ENCODE measurements around the gene TSPYL6.
"Not testable (repeated sequence)": the region's sequence is repeated elsewhere in the genome, so short reads cannot be mapped to it uniquely, and the experiment has no call there.

The TSPYL6 gene

DNA sequence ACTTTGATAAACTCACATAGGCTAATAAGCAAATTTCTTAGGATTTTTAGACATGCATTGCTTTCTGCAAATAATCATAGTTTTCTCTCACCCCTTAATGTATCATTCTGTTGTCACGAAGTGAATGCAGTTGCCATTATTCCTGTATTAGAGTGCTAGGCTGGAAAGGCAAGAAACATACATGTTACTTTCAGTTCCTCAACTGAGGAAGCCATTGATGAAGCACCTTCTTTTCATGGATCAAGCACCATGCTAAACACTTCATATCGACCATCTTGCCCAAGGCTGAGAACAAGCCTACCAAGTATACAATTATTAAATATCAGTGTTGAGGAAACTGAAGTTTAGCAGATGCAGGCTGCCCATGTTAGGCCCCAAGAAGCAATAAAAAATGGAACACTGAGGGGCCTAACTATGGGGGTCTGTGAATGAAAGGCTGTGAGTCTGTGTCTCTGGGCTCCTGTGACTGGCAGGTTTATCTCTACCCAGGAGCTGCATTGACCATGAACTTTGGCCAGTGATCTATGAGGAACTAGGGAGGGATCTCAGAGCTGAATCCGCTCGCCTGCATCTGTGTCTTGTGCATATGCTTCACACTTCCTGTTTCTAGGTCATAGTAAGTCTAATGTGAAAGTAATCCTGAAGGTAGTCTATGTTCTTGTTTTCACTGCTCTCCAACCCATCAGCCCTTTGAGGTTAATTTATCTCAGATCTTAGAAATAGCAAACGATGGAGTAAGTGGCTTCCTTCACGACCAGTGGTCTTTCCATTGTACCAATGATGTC is 16.0 kb upstream of the TSPYL6 start:
- Histone ChIP-seq H3K27me3 (ENCODE audit: control insufficient read depth, insufficient read depth, low read length) (no peaks in the 10 kb centered on the region), H3K27ac (ENCODE audit: low read depth, low read length) (no peak overlapping the region), H3K36me3 (ENCODE audit: control insufficient read depth, insufficient read depth, low read length) (no peaks in the 10 kb centered on the region), H3K9ac (ENCODE audit: low read length) (no peak overlapping the region), H3K4me1 (ENCODE audit: control insufficient read depth, insufficient read depth, low read length) (no peaks in the 10 kb centered on the region), H3K4me3 (ENCODE audit: low read length) (no peak overlapping the region)

DNA sequence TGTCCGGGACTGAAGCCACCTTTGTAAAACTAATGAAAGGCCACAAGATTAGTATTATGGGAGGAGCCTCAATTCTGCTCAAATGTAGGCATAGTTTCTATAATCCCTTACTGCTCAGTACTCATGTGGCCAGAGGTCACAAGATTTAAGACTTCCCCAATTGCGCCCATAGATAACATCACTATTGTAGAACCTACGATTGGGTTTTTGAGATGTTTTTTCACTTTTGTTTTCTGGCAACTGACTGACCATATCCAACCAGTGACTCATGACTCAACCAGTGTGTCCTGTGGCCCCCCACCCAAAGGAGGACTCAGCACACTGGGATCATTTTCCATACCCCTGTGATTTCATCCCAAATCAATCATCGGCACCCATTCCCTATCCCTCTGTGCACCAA is 15.2 kb upstream of the TSPYL6 start:
- no peaks in the 10 kb centered on the region for H3K4me1 ChIP-seq (ENCODE audit: control insufficient read depth, insufficient read depth, low read length)

DNA sequence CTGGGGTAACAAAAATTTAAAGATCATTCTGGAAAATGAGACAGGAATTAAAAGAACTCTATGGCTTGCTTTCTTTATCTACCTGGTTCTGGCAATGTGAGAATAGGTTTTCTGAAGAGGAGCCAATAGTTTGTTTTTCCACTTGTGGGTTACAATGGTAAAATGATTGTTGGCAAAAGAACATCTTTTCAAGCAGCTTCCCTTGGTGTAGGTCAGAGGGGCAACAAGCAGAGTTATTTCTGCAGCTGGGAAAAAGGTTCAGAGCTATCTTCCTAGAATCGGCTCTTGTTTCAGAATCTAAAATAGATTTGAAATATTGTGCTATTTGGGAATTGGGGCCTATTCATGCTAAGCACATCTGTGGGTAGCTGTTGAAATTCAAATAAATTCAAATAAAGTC is 11.5 kb upstream of the TSPYL6 start:
- Histone ChIP-seq H3K27me3 (ENCODE audit: control insufficient read depth, insufficient read depth, low read length) (no peaks in the 10 kb centered on the region), H3K27ac (ENCODE audit: low read depth, low read length) (no peak overlapping the region), H3K9ac (ENCODE audit: low read length) (no peak overlapping the region), H3K36me3 (ENCODE audit: control insufficient read depth, insufficient read depth, low read length) (no peaks in the 10 kb centered on the region), H3K4me3 (ENCODE audit: low read length) (no peak overlapping the region), H3K4me1 (ENCODE audit: control insufficient read depth, insufficient read depth, low read length) (no peaks in the 10 kb centered on the region)

More for the DNA sequence above, 15.2 kb upstream of the TSPYL6 start:
- no peak overlapping the region for H3K27ac ChIP-seq (ENCODE audit: low read depth, low read length)
- no peaks in the 10 kb centered on the region for H3K27me3 ChIP-seq (ENCODE audit: control insufficient read depth, insufficient read depth, low read length)
- H3K4me3 ChIP-seq (ENCODE audit: low read length): no peak overlapping the region
- no peak overlapping the region for H3K9ac ChIP-seq (ENCODE audit: low read length)
- H3K36me3 ChIP-seq (ENCODE audit: control insufficient read depth, insufficient read depth, low read length): no peaks in the 10 kb centered on the region

DNA sequence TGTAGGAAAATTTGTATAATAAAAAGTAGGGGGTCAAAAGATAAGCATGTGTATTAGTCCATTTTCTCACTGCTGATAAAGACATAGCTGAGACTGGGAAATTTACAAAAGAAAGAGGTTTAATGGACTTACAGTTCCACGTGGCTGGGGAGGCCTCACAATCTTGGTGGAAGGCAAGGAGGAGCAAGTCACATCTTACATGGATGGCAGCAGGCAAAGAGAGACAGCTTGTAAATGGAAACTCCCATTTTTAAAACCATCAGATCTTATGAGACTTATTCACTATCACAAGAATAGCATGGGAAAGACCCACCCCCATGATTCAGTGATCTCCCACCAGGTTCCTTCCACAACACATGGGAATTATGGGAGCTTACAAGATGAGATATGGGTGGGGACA is 9.1 kb upstream of the TSPYL6 start:
- H3K36me3 ChIP-seq (ENCODE audit: control insufficient read depth, insufficient read depth, low read length); H3K9ac ChIP-seq (ENCODE audit: low read length); H3K4me1 ChIP-seq (ENCODE audit: control insufficient read depth, insufficient read depth, low read length); H3K4me3 ChIP-seq (ENCODE audit: low read length); H3K27me3 ChIP-seq (ENCODE audit: control insufficient read depth, insufficient read depth, low read length); H3K27ac ChIP-seq (ENCODE audit: low read depth, low read length): not testable (repeated sequence)

DNA sequence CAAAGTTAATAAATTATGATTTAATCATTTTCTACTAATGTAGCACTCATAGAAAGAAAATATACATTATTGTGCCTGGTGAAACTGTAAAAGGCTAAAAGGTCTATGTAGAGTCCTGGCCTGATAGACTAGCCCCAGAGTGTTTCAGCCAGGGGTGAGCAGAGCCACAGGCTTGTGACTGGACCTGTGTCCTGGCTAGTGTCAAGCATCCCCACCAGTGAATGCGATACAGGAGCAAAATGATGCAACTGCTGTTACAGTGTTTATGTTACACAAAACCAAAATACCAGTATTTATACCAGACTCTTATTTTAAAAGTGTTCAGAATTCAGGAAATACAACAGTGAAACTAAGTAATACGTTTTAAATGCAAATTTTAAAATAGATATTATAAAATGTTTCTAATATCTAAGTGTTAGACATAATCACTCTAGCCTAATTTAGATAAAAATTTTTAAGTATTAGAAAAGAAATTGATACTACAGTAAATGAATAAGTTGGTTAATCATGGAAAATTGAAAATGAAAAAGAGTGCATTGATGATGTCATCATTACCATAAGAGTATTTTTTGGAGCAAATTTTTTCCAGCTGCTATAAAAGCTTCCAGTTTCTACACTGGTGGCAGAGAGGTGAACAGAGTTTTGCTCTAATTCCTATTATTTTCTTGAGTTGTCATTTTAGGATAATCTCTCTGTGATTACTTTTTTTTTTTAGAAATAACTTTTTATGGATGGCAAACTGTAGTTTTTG is 6.2 kb upstream of the TSPYL6 start:
- Histone ChIP-seq H3K9ac (ENCODE audit: low read length) (no peak overlapping the region), H3K27me3 (ENCODE audit: control insufficient read depth, insufficient read depth, low read length) (no peaks in the 10 kb centered on the region), H3K27ac (ENCODE audit: low read depth, low read length) (no peak overlapping the region), H3K36me3 (ENCODE audit: control insufficient read depth, insufficient read depth, low read length) (no peaks in the 10 kb centered on the region), H3K4me3 (ENCODE audit: low read length) (no peak overlapping the region), H3K4me1 (ENCODE audit: control insufficient read depth, insufficient read depth, low read length) (no peaks in the 10 kb centered on the region)

DNA sequence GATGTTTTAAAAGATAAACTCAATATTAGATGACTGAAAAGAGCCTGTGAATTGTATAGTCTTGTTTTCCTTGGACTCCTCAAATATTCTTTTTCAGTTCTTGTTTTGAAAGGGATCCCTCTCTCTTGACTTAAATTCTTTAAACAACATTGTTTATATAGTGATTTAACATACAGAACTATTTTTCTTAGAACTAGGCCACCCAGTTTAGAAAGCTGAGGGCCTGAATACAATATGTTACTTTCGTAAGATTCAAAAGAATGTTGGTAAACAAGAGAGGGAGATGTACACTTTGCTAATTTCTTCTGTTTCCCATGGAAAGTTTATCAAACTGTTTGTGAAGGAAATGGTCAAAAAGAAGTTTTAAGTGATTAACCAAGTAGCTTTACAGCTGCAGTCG is 5.5 kb upstream of the TSPYL6 start:
- Histone ChIP-seq H3K27ac (ENCODE audit: low read depth, low read length) (no peak overlapping the region), H3K9ac (ENCODE audit: low read length) (no peak overlapping the region), H3K27me3 (ENCODE audit: control insufficient read depth, insufficient read depth, low read length) (no peaks in the 10 kb centered on the region), H3K4me1 (ENCODE audit: control insufficient read depth, insufficient read depth, low read length) (no peaks in the 10 kb centered on the region), H3K36me3 (ENCODE audit: control insufficient read depth, insufficient read depth, low read length) (no peaks in the 10 kb centered on the region), H3K4me3 (ENCODE audit: low read length) (no peak overlapping the region)

DNA sequence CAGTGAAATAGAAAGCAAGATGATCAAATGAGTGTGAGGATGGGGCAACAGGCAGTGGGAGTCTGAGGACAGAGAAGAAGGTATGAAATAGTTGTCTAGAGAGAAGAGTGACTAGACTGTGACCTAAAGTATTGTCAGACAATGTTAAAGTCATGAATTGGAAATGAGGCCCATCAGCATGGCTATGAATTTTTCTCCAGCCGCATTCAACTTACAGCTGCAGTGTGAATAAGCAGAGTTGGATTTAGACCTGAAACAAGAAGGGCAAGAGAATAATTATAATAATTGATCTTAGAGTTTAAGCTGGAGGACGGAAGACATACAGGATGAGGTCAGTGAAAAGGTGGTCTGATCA is 4.2 kb upstream of the TSPYL6 start:
- H3K4me3 ChIP-seq (ENCODE audit: low read length): no peak overlapping the region
- H3K27me3 ChIP-seq (ENCODE audit: control insufficient read depth, insufficient read depth, low read length): no peaks in the 10 kb centered on the region
- peaks cover 3% of the 10 kb centered on the region for H3K36me3 ChIP-seq (ENCODE audit: control insufficient read depth, insufficient read depth, low read length)
- H3K27ac ChIP-seq (ENCODE audit: low read depth, low read length): no peak overlapping the region
- H3K4me1 ChIP-seq (ENCODE audit: control insufficient read depth, insufficient read depth, low read length): no peaks in the 10 kb centered on the region
- no peak overlapping the region for H3K9ac ChIP-seq (ENCODE audit: low read length)

DNA sequence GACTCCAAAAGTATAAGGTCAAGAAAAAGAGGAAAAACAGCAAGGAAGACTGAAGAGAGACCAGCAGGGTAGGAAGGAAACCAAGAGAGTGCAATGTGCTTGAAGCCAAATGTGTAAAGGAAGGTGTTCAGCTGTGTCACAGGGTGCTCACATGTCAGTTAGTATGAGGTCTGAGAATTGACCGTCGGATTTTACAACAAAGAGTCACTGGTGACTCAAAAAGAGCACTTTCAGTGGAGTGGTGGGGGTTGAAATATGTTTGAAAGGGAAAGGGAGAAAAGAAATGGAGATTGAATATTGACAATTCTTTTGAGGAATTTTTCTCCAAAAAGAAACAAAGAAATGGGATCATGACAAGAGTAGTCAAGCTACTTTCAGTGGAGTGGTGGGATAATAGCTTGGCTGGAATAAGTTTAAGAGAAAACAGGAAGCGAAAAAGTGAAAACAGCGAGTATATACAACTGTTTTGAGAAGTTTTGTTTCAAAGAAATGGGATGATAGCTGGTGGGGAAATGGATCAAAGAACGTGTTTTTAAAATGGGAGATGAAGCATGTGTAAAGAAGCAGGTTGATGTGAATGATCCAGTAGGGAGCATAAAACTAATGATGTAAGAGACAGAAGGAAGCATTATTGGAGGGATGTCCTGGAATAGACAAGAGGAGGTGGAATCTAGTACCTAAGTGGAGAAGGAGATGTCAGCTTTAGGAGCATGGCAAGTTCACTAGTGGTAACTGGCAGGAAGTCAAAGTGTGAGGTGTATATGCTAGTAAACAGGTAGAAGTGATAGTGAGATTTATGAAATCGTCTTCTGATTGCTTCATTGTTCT is 3.6 kb upstream of the TSPYL6 start:
- Histone ChIP-seq H3K36me3 (ENCODE audit: control insufficient read depth, insufficient read depth, low read length) (peaks cover 3% of the 10 kb centered on the region), H3K27me3 (ENCODE audit: control insufficient read depth, insufficient read depth, low read length) (no peaks in the 10 kb centered on the region), H3K9ac (ENCODE audit: low read length) (no peak overlapping the region), H3K4me1 (ENCODE audit: control insufficient read depth, insufficient read depth, low read length) (no peaks in the 10 kb centered on the region), H3K27ac (ENCODE audit: low read depth, low read length) (no peak overlapping the region), H3K4me3 (ENCODE audit: low read length) (no peak overlapping the region)

DNA sequence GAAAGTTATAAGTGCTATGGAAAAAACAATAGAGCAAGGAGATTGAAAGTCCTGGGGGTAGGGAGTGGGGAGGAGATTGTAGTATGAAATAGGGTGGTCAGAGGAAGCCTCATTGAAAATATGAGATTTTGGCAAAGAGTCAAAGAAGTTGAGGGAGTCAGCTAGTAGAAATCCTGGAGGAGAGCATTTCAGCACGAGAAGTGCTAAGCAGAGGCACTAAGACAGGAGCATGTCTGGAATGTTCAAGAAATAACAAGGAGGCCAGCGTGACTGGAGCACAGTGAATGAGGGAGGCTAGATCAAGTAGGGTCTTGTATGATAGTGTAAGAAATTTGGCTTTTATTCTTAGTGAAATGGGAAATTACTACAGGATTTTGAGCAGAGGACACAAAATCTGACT is 2.1 kb upstream of the TSPYL6 start:
- H3K27me3 ChIP-seq (ENCODE audit: control insufficient read depth, insufficient read depth, low read length): no peaks in the 10 kb centered on the region
- no peak overlapping the region for H3K4me3 ChIP-seq (ENCODE audit: low read length)
- peaks cover 3% of the 10 kb centered on the region for H3K36me3 ChIP-seq (ENCODE audit: control insufficient read depth, insufficient read depth, low read length)
- H3K4me1 ChIP-seq (ENCODE audit: control insufficient read depth, insufficient read depth, low read length): no peaks in the 10 kb centered on the region
- H3K27ac ChIP-seq (ENCODE audit: low read depth, low read length): no peak overlapping the region
- H3K9ac ChIP-seq (ENCODE audit: low read length): no peak overlapping the region

DNA sequence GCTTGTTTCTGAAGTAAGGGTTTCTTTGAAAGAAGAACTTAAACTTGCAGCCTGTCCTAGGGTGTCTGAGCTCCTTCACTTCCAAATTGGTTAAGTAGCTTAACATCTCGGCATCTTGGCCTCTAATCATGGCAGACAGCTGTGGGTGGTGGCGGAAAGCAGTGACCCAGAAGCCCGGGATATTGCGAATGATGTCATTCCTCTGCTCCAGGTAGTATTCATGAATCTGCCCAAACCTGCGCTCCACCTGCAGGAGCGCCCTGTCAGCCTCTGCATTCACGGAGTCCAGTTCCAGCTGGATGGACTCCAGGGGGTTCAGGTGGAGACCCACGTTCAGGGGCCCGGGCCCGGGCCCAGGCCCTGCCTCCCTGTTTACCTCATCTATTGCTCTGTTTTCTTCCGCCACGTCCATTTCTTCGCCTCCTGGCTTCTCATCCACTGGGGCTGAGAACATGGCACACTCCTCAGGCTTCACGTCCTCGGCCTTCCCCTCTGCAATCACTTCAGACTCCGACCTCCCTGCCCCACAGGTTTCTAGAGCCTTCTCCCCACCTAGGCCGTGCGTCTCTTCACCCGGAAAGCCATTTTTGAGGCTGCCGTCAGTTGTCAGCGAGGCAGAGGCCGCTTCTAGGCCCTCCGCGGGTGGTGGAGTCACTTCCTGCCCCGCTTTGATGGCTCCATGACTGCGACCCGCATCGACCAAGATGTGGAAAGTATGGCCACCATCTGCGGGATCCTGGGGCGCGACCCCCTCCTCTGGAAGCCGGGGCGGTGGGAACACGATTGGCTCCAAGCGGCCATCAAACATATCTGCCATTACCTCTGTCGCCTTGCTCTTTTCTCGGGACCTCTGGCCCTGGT is 569 bp downstream of the TSPYL6 start:
- no peak overlapping the region for H3K9ac ChIP-seq (ENCODE audit: low read length)
- no peaks in the 10 kb centered on the region for H3K27me3 ChIP-seq (ENCODE audit: control insufficient read depth, insufficient read depth, low read length)
- H3K4me3 ChIP-seq (ENCODE audit: low read length): no peak overlapping the region
- H3K27ac ChIP-seq (ENCODE audit: low read depth, low read length): no peak overlapping the region
- H3K36me3 ChIP-seq (ENCODE audit: control insufficient read depth, insufficient read depth, low read length): peaks cover 3% of the 10 kb centered on the region
- H3K4me1 ChIP-seq (ENCODE audit: control insufficient read depth, insufficient read depth, low read length): no peaks in the 10 kb centered on the region

DNA sequence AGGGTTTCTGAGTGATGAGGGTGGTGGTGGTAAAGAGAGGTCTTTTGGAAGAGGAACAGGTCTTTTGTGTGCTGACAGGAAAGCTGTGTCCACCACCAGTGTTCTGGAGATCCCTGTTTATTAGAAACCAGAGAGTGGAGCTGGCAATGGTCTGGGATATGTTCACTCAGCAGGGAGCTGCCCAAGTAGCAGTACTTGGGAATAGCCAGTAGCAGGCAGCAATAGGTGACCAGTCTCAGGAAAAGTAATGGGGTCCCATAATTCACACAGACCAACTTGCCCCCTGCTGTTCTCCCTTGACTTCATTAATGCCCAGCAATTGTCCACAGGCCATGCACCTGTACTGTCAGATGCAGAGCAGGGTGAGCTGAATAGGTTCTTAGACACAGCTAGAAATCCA is 1.8 kb downstream of the TSPYL6 start:
- Histone ChIP-seq H3K4me3 (ENCODE audit: low read length) (no peak overlapping the region), H3K27me3 (ENCODE audit: control insufficient read depth, insufficient read depth, low read length) (no peaks in the 10 kb centered on the region), H3K9ac (ENCODE audit: low read length) (no peak overlapping the region), H3K27ac (ENCODE audit: low read depth, low read length) (no peak overlapping the region), H3K4me1 (ENCODE audit: control insufficient read depth, insufficient read depth, low read length) (no peaks in the 10 kb centered on the region), H3K36me3 (ENCODE audit: control insufficient read depth, insufficient read depth, low read length) (peaks cover 3% of the 10 kb centered on the region)

DNA sequence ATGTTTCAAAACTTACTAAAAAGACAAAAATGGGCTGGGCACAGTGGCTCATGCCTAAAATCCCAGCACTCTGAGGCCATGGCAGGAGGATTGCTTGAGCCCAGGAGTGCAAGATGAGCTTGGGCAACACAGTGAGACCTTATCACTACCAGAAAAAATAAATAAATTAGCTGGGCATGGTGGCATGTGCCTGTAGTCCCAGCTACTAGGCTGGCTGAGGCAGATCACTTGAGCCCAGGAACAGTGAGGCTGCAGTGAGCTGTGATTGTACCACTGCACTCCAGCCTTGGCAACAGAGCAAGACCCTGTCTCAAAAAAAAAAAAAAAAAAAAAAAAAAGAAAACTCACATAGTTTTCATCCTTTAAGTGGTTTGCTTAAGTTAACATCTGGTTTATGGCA is 6.4 kb downstream of the TSPYL6 start:
- H3K27me3 ChIP-seq (ENCODE audit: control insufficient read depth, insufficient read depth, low read length): no peaks in the 10 kb centered on the region
- no peak overlapping the region for H3K9ac ChIP-seq (ENCODE audit: low read length)
- H3K27ac ChIP-seq (ENCODE audit: low read depth, low read length): no peak overlapping the region
- H3K4me1 ChIP-seq (ENCODE audit: control insufficient read depth, insufficient read depth, low read length): peaks cover 3% of the 10 kb centered on the region
- H3K4me3 ChIP-seq (ENCODE audit: low read length): no peak overlapping the region
- H3K36me3 ChIP-seq (ENCODE audit: control insufficient read depth, insufficient read depth, low read length): no peaks in the 10 kb centered on the region

Data from rectal smooth muscle tissue (tissue), 1 donor.